Measurements from ENCODE around the gene JMJD7.

Gene JMJD7

GRCh38 chr15:41848631-41849030, 20.7 kb downstream of the JMJD7 start:
- no peak for DNase-seq

- no peak for DNase-seq
Measured at GRCh38 chr15:41849204-41849603, 21.3 kb downstream of the JMJD7 start.

GRCh38 chr15:41849861-41850260, 22.0 kb downstream of the JMJD7 start:
- DNase-seq: no peak

- no peak for DNase-seq
Measured at GRCh38 chr15:41850482-41851166, 22.7 kb downstream of the JMJD7 start.

- no peak for DNase-seq
Measured at GRCh38 chr15:41851167-41851523, 23.3 kb downstream of the JMJD7 start.

GRCh38 chr15:41851755-41852370, 24.0 kb downstream of the JMJD7 start:
- no peak for DNase-seq

GRCh38 chr15:41852736-41853590, 25.1 kb downstream of the JMJD7 start:
- no peak for DNase-seq

- DNase-seq: no peak
Measured at GRCh38 chr15:41853831-41854230, 25.9 kb downstream of the JMJD7 start.

GRCh38 chr15:41854443-41854842, 26.6 kb downstream of the JMJD7 start:
- DNase-seq: no peak

- no peak for DNase-seq
Measured at GRCh38 chr15:41855261-41855961, 27.5 kb downstream of the JMJD7 start.

- DNase-seq: no peak
Measured at GRCh38 chr15:41856262-41856661, 28.4 kb downstream of the JMJD7 start.

- DNase-seq: no peak
Measured at GRCh38 chr15:41856716-41857115, 28.8 kb downstream of the JMJD7 start.

- no peak for DNase-seq
Measured at GRCh38 chr15:41857316-41857715, 29.4 kb downstream of the JMJD7 start.

GRCh38 chr15:41858756-41859155, 30.9 kb downstream of the JMJD7 start:
- no peak for DNase-seq

GRCh38 chr15:41860049-41860828, 32.3 kb downstream of the JMJD7 start:
- no peak for DNase-seq

- no peak for DNase-seq
Measured at GRCh38 chr15:41861736-41862356, 34.0 kb downstream of the JMJD7 start.

GRCh38 chr15:41862515-41863116, 34.7 kb downstream of the JMJD7 start:
- no peak for DNase-seq

- no peak for DNase-seq
Measured at GRCh38 chr15:41865490-41866055, 37.7 kb downstream of the JMJD7 start.

- DNase-seq: no peak
Measured at GRCh38 chr15:41866263-41866703, 38.4 kb downstream of the JMJD7 start.

GRCh38 chr15:41866872-41867579, 39.1 kb downstream of the JMJD7 start:
- no peak for DNase-seq
